IgD-negative memory B cell (primary cell): Measurements from ENCODE around the gene DUS3L. TPM values are rescaled to one million over a fixed set of nuclear protein-coding genes. Genes with fewer than 3 reads are reported as not detected.

ENCODE experiments used
- H3K27ac Mint-ChIP-seq, 3 donors: one replicate each; pipeline ENCODE4 v1.8.0; 2020 to 2022; ENCODE audit warnings: mild to moderate bottlenecking in 3 of 3, mixed read lengths in 3 of 3, moderate library complexity in 1 of 3
- H3K27me3 Mint-ChIP-seq: one replicate; pipeline ENCODE4 v1.8.0; 2021; ENCODE audit warnings: mixed read lengths
- H3K36me3 Mint-ChIP-seq: one replicate; pipeline ENCODE4 v1.8.0; 2020; ENCODE audit warnings: mild to moderate bottlenecking, mixed read lengths
- H3K4me1 Mint-ChIP-seq, 3 donors: one replicate each; pipeline ENCODE4 v1.8.0; 2020 to 2022; ENCODE audit warnings: mixed read lengths in 3 of 3, mild to moderate bottlenecking in 1 of 3
- H3K4me3 Mint-ChIP-seq, 4 donors: one replicate each; pipeline ENCODE4 v1.8.0; 2020 to 2022; ENCODE audit warnings: mild to moderate bottlenecking in 4 of 4, mixed read lengths in 4 of 4, moderate library complexity in 3 of 4
- H3K9me3 Mint-ChIP-seq, 3 donors: one replicate each; pipeline ENCODE4 v1.8.0; 2020 to 2021; ENCODE audit warnings: mixed read lengths in 3 of 3, mild to moderate bottlenecking in 1 of 3
- polyA plus RNA-seq: library from polyadenylated mRNA; unstranded; fragments of 300-500 nt; fragmentation: Illumina TruSeq; gene quantifications from one replicate; pipeline ENCODE4 v1.2.3, GENCODE V29; 2021

The DUS3L gene
- polyA plus RNA-seq = 35.2 TPM

GRCh38 chr19:5790559-5791520 lies at the start of gene DUS3L:
DUS3L (minus strand) TSS chr19:5791163; CDS start chr19:5791141, 22 bp downstream.
- peaks cover 0 to 4% (median 3%) of the 10 kb centered on the region in 3 donors for H3K9me3 Mint-ChIP-seq
- H3K27ac Mint-ChIP-seq = peak within 1 kb of the TSS; percentile 92 to 100 (median 99)
- peaks cover 5 to 11% (median 11%) of the 10 kb centered on the region in 3 donors for H3K4me1 Mint-ChIP-seq
- H3K4me3 Mint-ChIP-seq = peak within 1 kb of the TSS; percentile 89 to 100 (median 100)
- peaks cover 3% of the 10 kb centered on the region for H3K27me3 Mint-ChIP-seq
- peaks cover 16% of the 10 kb centered on the region for H3K36me3 Mint-ChIP-seq

- no peaks in the 10 kb centered on the region for H3K9me3 Mint-ChIP-seq
- peak within 1 kb of the TSS in 2 of 4 donors; percentile 10 to 45 for H3K4me3 Mint-ChIP-seq
- H3K36me3 Mint-ChIP-seq = no peaks in the 10 kb centered on the region
- no peaks in the 10 kb centered on the region for H3K4me1 Mint-ChIP-seq
- peak within 1 kb of the TSS in 2 of 3 donors; percentile 47 to 59 for H3K27ac Mint-ChIP-seq
- no peaks in the 10 kb centered on the region for H3K27me3 Mint-ChIP-seq
Observed at GRCh38 chr19:5839065-5840017, 48.4 kb upstream of the DUS3L start, which contains the start of gene FUT6. FUT6 (minus strand) TSS chr19:5839702; CDS start chr19:5832567, 7,135 bp downstream.

- no peaks in the 10 kb centered on the region for H3K4me1 Mint-ChIP-seq
- H3K36me3 Mint-ChIP-seq = no peaks in the 10 kb centered on the region
- H3K9me3 Mint-ChIP-seq = no peaks in the 10 kb centered on the region
- peak overlapping the region in 1 of 3 donors; percentile 47 for H3K27ac Mint-ChIP-seq
- H3K4me3 Mint-ChIP-seq = peak overlapping the region in 1 of 4 donors; percentile 10
- no peaks in the 10 kb centered on the region for H3K27me3 Mint-ChIP-seq
Observed at GRCh38 chr19:5838353-5839064, 47.5 kb upstream of the DUS3L start.

GRCh38 chr19:5837761-5838352 lies 46.9 kb upstream of the DUS3L start:
- no peaks in the 10 kb centered on the region for H3K4me1 Mint-ChIP-seq
- peak overlapping the region in 1 of 3 donors; percentile 16 for H3K27ac Mint-ChIP-seq
- no peak overlapping the region for H3K4me3 Mint-ChIP-seq
- no peaks in the 10 kb centered on the region for H3K36me3 Mint-ChIP-seq
- no peaks in the 10 kb centered on the region for H3K27me3 Mint-ChIP-seq
- H3K9me3 Mint-ChIP-seq = no peaks in the 10 kb centered on the region

- Mint-ChIP-seq H3K4me1 (peaks cover 2 to 6% (median 2%) of the 10 kb centered on the region in 3 donors), H3K4me3 (no peak overlapping the region), H3K27me3 (peaks cover 12% of the 10 kb centered on the region), H3K27ac (no peak overlapping the region), H3K36me3 (no peaks in the 10 kb centered on the region), H3K9me3 (no peaks in the 10 kb centered on the region)
Observed at GRCh38 chr19:5832527-5833216, 41.7 kb upstream of the DUS3L start.

- Mint-ChIP-seq H3K27me3 (peaks cover 12% of the 10 kb centered on the region), H3K36me3 (no peaks in the 10 kb centered on the region), H3K9me3 (peaks cover 0 to 1% (median 0%) of the 10 kb centered on the region in 3 donors), H3K4me1 (peaks cover 4 to 6% (median 4%) of the 10 kb centered on the region in 3 donors), H3K27ac (no peak overlapping the region), H3K4me3 (no peak overlapping the region)
Observed at GRCh38 chr19:5832061-5832460, 41.1 kb upstream of the DUS3L start.

GRCh38 chr19:5831159-5831558 lies 40.2 kb upstream of the DUS3L start:
- H3K4me1 Mint-ChIP-seq = peaks cover 6 to 7% (median 6%) of the 10 kb centered on the region in 3 donors
- H3K4me3 Mint-ChIP-seq = no peak overlapping the region
- H3K27ac Mint-ChIP-seq = no peak overlapping the region
- no peaks in the 10 kb centered on the region for H3K36me3 Mint-ChIP-seq
- H3K9me3 Mint-ChIP-seq = peaks cover 0 to 2% (median 0%) of the 10 kb centered on the region in 3 donors
- peaks cover 12% of the 10 kb centered on the region for H3K27me3 Mint-ChIP-seq

GRCh38 chr19:5829567-5830310 lies 38.8 kb upstream of the DUS3L start:
- Mint-ChIP-seq H3K9me3 (peaks cover 0 to 2% (median 0%) of the 10 kb centered on the region in 3 donors), H3K36me3 (no peaks in the 10 kb centered on the region), H3K4me1 (peaks cover 6 to 8% (median 6%) of the 10 kb centered on the region in 3 donors), H3K4me3 (peak overlapping the region in 1 of 4 donors; percentile 12), H3K27me3 (peaks cover 12% of the 10 kb centered on the region), H3K27ac (no peak overlapping the region)

GRCh38 chr19:5828661-5829566 lies 38.0 kb upstream of the DUS3L start:
- Mint-ChIP-seq H3K27me3 (peaks cover 12% of the 10 kb centered on the region), H3K9me3 (peaks cover 0 to 2% (median 0%) of the 10 kb centered on the region in 3 donors), H3K36me3 (no peaks in the 10 kb centered on the region), H3K4me3 (peak overlapping the region; percentile 85 to 95 (median 88)), H3K27ac (peak overlapping the region in 2 of 3 donors; percentile 78 to 92), H3K4me1 (peaks cover 6 to 8% (median 6%) of the 10 kb centered on the region in 3 donors)

- Mint-ChIP-seq H3K9me3 (peaks cover 0 to 2% (median 0%) of the 10 kb centered on the region in 3 donors), H3K4me3 (peak overlapping the region; percentile 85 to 95 (median 88)), H3K4me1 (peaks cover 6 to 8% (median 6%) of the 10 kb centered on the region in 3 donors), H3K27ac (peak overlapping the region; percentile 78 to 93 (median 92)), H3K27me3 (peaks cover 12% of the 10 kb centered on the region), H3K36me3 (no peaks in the 10 kb centered on the region)
Observed at GRCh38 chr19:5827891-5828660, 37.1 kb upstream of the DUS3L start.

GRCh38 chr19:5827342-5827890 lies 36.5 kb upstream of the DUS3L start:
- H3K27me3 Mint-ChIP-seq = peaks cover 12% of the 10 kb centered on the region
- no peaks in the 10 kb centered on the region for H3K36me3 Mint-ChIP-seq
- H3K9me3 Mint-ChIP-seq = peaks cover 0 to 4% (median 0%) of the 10 kb centered on the region in 3 donors
- H3K27ac Mint-ChIP-seq = peak overlapping the region in 2 of 3 donors; percentile 82 to 90
- peak overlapping the region; percentile 63 to 93 (median 76) for H3K4me3 Mint-ChIP-seq
- peaks cover 6 to 8% (median 8%) of the 10 kb centered on the region in 3 donors for H3K4me1 Mint-ChIP-seq
